Ovary (tissue), 3 donors: ENCODE data around the gene ARHGAP29.

ENCODE experiments used
- POLR2A ChIP-seq: fragments of 450-650 bp; IDR thresholded peaks from one replicate; pipeline ENCODE4 v1.6.1; 2017; ENCODE audit warnings: antibody characterized with exemption, mild to moderate bottlenecking, moderate library complexity
- TF ChIP-seq, protein P1 (sequence below), 3 donors: fragments of 450-650 bp in 2 of 3; fragments of 200-600 bp in 1 of 3; IDR thresholded peaks; one replicate each; pipeline versions ENCODE4 v1.5.1 to v1.8.0; 2016 to 2022; ENCODE audit warnings: antibody characterized with exemption in 3 of 3, mild to moderate bottlenecking in 1 of 3
- donor health status: DM: no; HTN: no; CAD: no.

GRCh38 chr1:94265906-94266305 lies 28.5 kb upstream of the ARHGAP29 start:
- no peak for TF ChIP-seq POLR2A
- TF ChIP-seq, protein P1, sequence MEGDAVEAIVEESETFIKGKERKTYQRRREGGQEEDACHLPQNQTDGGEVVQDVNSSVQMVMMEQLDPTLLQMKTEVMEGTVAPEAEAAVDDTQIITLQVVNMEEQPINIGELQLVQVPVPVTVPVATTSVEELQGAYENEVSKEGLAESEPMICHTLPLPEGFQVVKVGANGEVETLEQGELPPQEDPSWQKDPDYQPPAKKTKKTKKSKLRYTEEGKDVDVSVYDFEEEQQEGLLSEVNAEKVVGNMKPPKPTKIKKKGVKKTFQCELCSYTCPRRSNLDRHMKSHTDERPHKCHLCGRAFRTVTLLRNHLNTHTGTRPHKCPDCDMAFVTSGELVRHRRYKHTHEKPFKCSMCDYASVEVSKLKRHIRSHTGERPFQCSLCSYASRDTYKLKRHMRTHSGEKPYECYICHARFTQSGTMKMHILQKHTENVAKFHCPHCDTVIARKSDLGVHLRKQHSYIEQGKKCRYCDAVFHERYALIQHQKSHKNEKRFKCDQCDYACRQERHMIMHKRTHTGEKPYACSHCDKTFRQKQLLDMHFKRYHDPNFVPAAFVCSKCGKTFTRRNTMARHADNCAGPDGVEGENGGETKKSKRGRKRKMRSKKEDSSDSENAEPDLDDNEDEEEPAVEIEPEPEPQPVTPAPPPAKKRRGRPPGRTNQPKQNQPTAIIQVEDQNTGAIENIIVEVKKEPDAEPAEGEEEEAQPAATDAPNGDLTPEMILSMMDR (IDR thresholded peaks at IDR 0.05) = no peak
